ENCODE measurements around the gene CNPPD1. TPM values are rescaled to one million over a fixed set of nuclear protein-coding genes. Genes with fewer than 3 reads are reported as not detected.

The CNPPD1 gene
- total and polyA plus RNA-seq, 2 of the 8 experiments (the other 6 are each of a cell fraction or from before 2014, with no cell fraction given), result 32.9 to 35.9 TPM

- peaks cover 4 to 5% of the 10 kb centered on the region in 2 experiments for H4K20me1 ChIP-seq (replicated peaks in 1 of 2; ENCODE audit: control insufficient read depth in 1 of 2, insufficient read depth in 2 of 2, low read length in 2 of 2)
- CTCF ChIA-PET (ENCODE audit: partially characterized antibody), result interaction anchor here (0.6 to 12.5 kb wide), 48 partner anchors 10 to 572 kb away, joined by 3 to 149 read pairs (median 5); partner anchors contain the start of genes CFAP65, CNPPD1, IHH and SLC23A3
Measured at GRCh38 chr2:219155054-219155644, 21.6 kb downstream of the CNPPD1 start.

More at GRCh38 chr2:219155054-219155644, 21.6 kb downstream of the CNPPD1 start:
- Histone ChIP-seq H3K4ac (replicated peaks; ENCODE audit: insufficient read length, low read depth, low read length) (no peak overlapping the region), H3K23ac (ENCODE audit: insufficient read length) (no peak overlapping the region), H3K23me2 (ENCODE audit: low read depth, low read length) (peaks cover 2% of the 10 kb centered on the region; the same call in 1 of the 2 replicates), H2AK5ac (ENCODE audit: low read depth, low read length) (no peak overlapping the region), H3K27me3 (replicated peaks in 1 of 4; ENCODE audit: control insufficient read depth in 3 of 4, extremely low read depth in 1 of 4, insufficient read depth in 3 of 4, low read length in 3 of 4) (no peaks in the 10 kb centered on the region), H3K79me2 (ENCODE audit: control insufficient read depth in 1 of 2, insufficient read depth in 2 of 2, low read length in 2 of 2) (no peaks in the 10 kb centered on the region), H3K27ac (ENCODE audit: low read depth, low read length) (no peak overlapping the region), H3K4me1 (replicated peaks in 1 of 4; ENCODE audit: control insufficient read depth in 3 of 4, insufficient read depth in 4 of 4, low read length in 3 of 4) (peaks cover 0 to 5% (median 2%) of the 10 kb centered on the region in 4 experiments; a peak in 2 of 7 replicates), H2BK5ac (ENCODE audit: low read depth, low read length) (no peak overlapping the region), H3K9me3 (ENCODE audit: insufficient read depth in 2 of 2, low read depth in 1 of 2, low read length in 1 of 2) (no peaks in the 10 kb centered on the region), H2BK15ac (ENCODE audit: low read length) (no peak overlapping the region), H2BK120ac (replicated peaks; ENCODE audit: low read depth, low read length) (no peak overlapping the region), H4K8ac (ENCODE audit: extremely low read depth, insufficient read depth, low read length) (no peak overlapping the region), H3K4me3 (ENCODE audit: extremely low read depth in 1 of 4, insufficient read depth in 2 of 4, low read depth in 3 of 4, low read length in 4 of 4) (no peak overlapping the region), H2BK20ac (ENCODE audit: low read length) (no peak overlapping the region), H2BK12ac (ENCODE audit: low read depth, low read length) (no peak overlapping the region), H3K14ac (ENCODE audit: insufficient read length) (no peak overlapping the region), H3K9ac (replicated peaks in 1 of 4; ENCODE audit: extremely low read depth in 1 of 4, low read depth in 3 of 4, low read length in 3 of 4) (no peak overlapping the region), H4K91ac (replicated peaks; ENCODE audit: insufficient read length, low read length) (no peak overlapping the region), H3K79me1 (ENCODE audit: low read depth, low read length) (no peaks in the 10 kb centered on the region), H2AFZ (ENCODE audit: low read length) (no peak overlapping the region), H3K18ac (ENCODE audit: extremely low read depth, low read length) (no peak overlapping the region), H4K5ac (ENCODE audit: insufficient read length, low read depth, low read length) (no peak overlapping the region), H3K4me2 (ENCODE audit: insufficient read depth in 1 of 2, low read depth in 2 of 2, low read length in 2 of 2) (no peak overlapping the region), H3K56ac (replicated peaks; ENCODE audit: insufficient read length, low read depth, low read length) (no peak overlapping the region), H3K36me3 (ENCODE audit: control insufficient read depth in 2 of 4, insufficient read depth in 4 of 4, low read length in 3 of 4) (peaks cover 0 to 2% (median 0%) of the 10 kb centered on the region in 4 experiments; a peak in 3 of 8 replicates)
- peak; percentile 79 to 87 for TF ChIP-seq RAD21 (IDR thresholded peaks at IDR 0.05 in 1 of 2, conservative IDR thresholded peaks at IDR 0.05 in 1 of 2; ENCODE audit: low read depth in 2 of 2, low read length in 2 of 2)
- no peak for TF ChIP-seq SP4 (IDR thresholded peaks at IDR 0.05; ENCODE audit: low read length)
- TF ChIP-seq TEAD4 (IDR thresholded peaks at IDR 0.05; ENCODE audit: low read depth, low read length), result 0 out of 2 replicates have a peak, but pooled peaks have one; percentile 14
- no peak for TF ChIP-seq PHF8 (conservative IDR thresholded peaks at IDR 0.05; ENCODE audit: low read depth, low read length)
- peak in 2 of 3 experiments; percentile 45 to 70; a peak in 3 of 4 replicates for TF ChIP-seq CTCF (IDR thresholded peaks at IDR 0.05; ENCODE audit: control extremely low read depth in 1 of 3, insufficient read depth in 1 of 3, low read depth in 1 of 3, low read length in 3 of 3)
- no peak for DNase-seq (ENCODE audit: low read depth in 1 of 2, low spot score in 2 of 2)
- FAIRE-seq, result peak; percentile 92
- POLR2A ChIA-PET (ENCODE audit: partially characterized antibody), result interaction anchor here (0.6 to 1.2 kb wide), 2 partner anchors 64 to 90 kb away, joined by 3 read pairs; partner anchors contain the start of genes GLB1L and STK16
- WGBS, 2 experiments (ENCODE audit: extremely low coverage in 1 of 2, insufficient coverage in 1 of 2, insufficient read length in 1 of 2, insufficient replicate concordance in 2 of 2, low coverage in 1 of 2, low lambda C conversion rate in 2 of 2, missing lambda C conversion rate in 1 of 2), result 35% methylated on average over 4 of the region's 4 CpGs; no CpG with 5 or more reads in 1 of the 2 experiments

All from H1 (cell line).